ENCODE data around the gene SYNDIG1. TPM values are rescaled to one million over a fixed set of nuclear protein-coding genes. Genes with fewer than 3 reads are reported as not detected.

Gene SYNDIG1
- total RNA-seq, 2 experiments from 2014 or later, result not detected

- Mint-ChIP-seq H3K36me3 (ENCODE audit: low read depth) (no peaks in the 10 kb centered on the region), H3K27ac (no peak overlapping the region), H3K9me3 (ENCODE audit: insufficient read depth) (no peaks in the 10 kb centered on the region), H3K4me3 (no peak overlapping the region), H3K27me3 (ENCODE audit: low read depth) (no peaks in the 10 kb centered on the region), H3K4me1 (ENCODE audit: low read depth) (no peaks in the 10 kb centered on the region)
- no peak for DNase-seq
- ChIA-PET POLR2A (no interaction called here), CTCF (no interaction called here)
- no peak for ATAC-seq
Measured at GRCh38 chr20:24672886-24673677, 203.7 kb downstream of the SYNDIG1 start.

DNA sequence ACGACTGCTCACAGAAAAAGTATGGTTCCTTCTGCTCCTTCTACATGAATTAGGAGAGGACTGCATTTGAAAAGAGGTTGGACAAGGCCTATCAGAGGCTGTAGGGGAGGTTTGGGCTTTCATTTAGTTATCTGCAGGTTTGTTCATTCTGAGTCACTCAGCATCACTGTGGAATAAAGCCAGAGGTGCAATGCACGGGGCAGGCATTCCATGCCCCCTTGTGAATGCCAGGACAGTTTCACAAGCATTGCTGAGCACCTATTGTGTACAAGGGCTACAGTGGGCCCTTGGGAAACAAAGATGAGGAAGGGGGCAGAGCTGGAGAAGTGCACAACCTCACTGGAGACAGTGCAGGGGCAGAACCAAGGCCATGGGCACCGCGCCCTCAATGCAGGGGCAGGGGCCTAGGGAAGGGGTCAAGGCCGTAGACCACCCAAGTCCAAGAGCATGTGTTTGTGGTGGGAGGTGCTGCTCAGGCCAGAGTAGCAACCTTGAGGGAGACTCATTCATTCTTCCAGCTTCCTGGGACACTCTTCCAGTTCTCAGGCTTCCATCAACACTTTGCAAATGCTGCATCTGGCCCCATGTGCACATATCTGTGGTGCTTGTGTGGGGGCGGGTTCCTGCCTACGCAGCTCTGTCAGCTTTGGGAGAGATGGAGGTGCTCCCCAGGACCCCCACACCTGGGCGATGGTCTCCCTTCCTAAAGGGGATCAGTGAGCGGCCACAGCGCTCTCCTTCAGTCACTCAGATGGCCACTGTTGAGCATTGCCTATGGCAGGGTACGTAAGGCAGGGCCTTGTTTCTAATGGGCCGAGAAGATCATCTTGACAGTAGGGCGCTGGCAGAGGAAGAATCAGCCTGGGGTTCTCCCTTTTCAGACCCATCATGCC, 204.5 kb downstream of the SYNDIG1 start:
- H3K27me3 Mint-ChIP-seq (ENCODE audit: low read depth), result no peaks in the 10 kb centered on the region
- no peak overlapping the region for H3K4me3 Mint-ChIP-seq
- POLR2A ChIA-PET, result no interaction called here
- DNase-seq (no peak), ATAC-seq (no peak)
- no peaks in the 10 kb centered on the region for H3K4me1 Mint-ChIP-seq (ENCODE audit: low read depth)
- no peaks in the 10 kb centered on the region for H3K9me3 Mint-ChIP-seq (ENCODE audit: insufficient read depth)
- no peaks in the 10 kb centered on the region for H3K36me3 Mint-ChIP-seq (ENCODE audit: low read depth)
- H3K27ac Mint-ChIP-seq, result no peak overlapping the region
- CTCF ChIA-PET, result no interaction called here

DNA sequence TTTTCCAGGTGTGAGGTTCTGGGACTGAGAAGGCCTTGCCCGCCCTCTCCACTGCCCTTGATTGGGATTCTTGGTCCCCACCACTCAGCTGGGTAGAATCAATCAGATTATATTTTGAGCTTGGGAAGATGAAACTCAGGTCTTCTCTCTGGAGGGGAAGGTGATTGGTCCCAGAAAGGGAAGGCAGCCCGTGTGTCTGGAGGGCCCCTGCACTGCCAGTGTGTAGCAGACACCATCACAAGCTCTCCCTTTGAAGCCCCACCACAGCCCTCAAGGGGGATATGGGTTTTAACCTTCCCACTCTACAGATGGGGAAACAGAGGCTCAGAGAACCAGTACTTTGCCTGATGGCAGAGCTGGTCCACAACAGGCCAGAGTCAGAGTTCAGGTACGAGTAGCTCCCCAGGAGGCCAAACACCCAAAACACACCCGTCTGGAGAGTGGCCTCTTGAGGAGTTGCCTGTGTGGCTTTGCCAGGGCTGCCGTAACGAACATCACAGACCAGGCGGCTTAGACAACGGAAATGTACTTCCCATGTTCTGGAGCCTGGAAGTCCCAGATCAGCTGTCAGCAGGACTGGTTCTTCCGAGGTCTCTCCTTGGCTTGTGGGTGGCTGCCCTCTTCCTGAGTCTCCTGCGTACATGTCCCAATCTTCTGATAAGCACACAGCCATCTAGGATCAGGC, 205.6 kb downstream of the SYNDIG1 start:
- CTCF ChIA-PET, result no interaction called here
- Mint-ChIP-seq H3K27ac (no peak overlapping the region), H3K36me3 (ENCODE audit: low read depth) (no peaks in the 10 kb centered on the region), H3K4me1 (ENCODE audit: low read depth) (no peaks in the 10 kb centered on the region), H3K27me3 (ENCODE audit: low read depth) (no peaks in the 10 kb centered on the region), H3K9me3 (ENCODE audit: insufficient read depth) (no peaks in the 10 kb centered on the region), H3K4me3 (no peak overlapping the region)
- ATAC-seq (no peak), DNase-seq (no peak)
- POLR2A ChIA-PET, result no interaction called here

- no peaks in the 10 kb centered on the region for H3K27me3 Mint-ChIP-seq (ENCODE audit: low read depth)
- no peaks in the 10 kb centered on the region for H3K36me3 Mint-ChIP-seq (ENCODE audit: low read depth)
- ATAC-seq (no peak), DNase-seq (no peak)
- ChIA-PET POLR2A (no interaction called here), CTCF (no interaction called here)
- no peaks in the 10 kb centered on the region for H3K9me3 Mint-ChIP-seq (ENCODE audit: insufficient read depth)
- H3K4me1 Mint-ChIP-seq (ENCODE audit: low read depth), result no peaks in the 10 kb centered on the region
- no peak overlapping the region for H3K4me3 Mint-ChIP-seq
- H3K27ac Mint-ChIP-seq, result no peak overlapping the region
Measured at GRCh38 chr20:24675651-24676352, 206.4 kb downstream of the SYNDIG1 start.

GRCh38 chr20:24676353-24676977, 207.0 kb downstream of the SYNDIG1 start:
- Mint-ChIP-seq H3K9me3 (ENCODE audit: insufficient read depth) (no peaks in the 10 kb centered on the region), H3K4me1 (ENCODE audit: low read depth) (no peaks in the 10 kb centered on the region), H3K27ac (no peak overlapping the region), H3K4me3 (no peak overlapping the region), H3K27me3 (ENCODE audit: low read depth) (no peaks in the 10 kb centered on the region), H3K36me3 (ENCODE audit: low read depth) (no peaks in the 10 kb centered on the region)
- DNase-seq (no peak), ATAC-seq (no peak)
- ChIA-PET POLR2A (no interaction called here), CTCF (no interaction called here)

DNA sequence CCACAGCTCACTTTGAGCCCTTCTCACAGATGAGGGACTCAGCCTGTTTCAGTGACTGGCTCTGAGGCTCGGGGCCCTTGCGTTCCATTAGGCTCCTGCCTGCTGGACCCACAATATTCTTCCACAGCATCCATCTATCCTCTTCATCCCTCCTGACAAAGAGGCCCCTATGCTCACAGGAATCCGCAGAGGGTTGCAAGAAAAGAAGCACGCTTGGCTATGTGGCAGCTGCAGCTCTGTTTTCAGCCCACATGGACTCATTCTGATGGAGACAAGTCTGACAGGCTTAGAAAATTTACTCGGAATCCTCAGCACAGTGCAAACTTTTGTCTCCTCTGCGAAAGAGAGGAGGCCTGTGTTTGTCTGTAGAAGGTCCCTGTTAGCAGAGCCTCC, 207.5 kb downstream of the SYNDIG1 start:
- POLR2A ChIA-PET, result no interaction called here
- no peaks in the 10 kb centered on the region for H3K27me3 Mint-ChIP-seq (ENCODE audit: low read depth)
- DNase-seq (no peak), ATAC-seq (no peak)
- H3K4me3 Mint-ChIP-seq, result no peak overlapping the region
- no peaks in the 10 kb centered on the region for H3K36me3 Mint-ChIP-seq (ENCODE audit: low read depth)
- CTCF ChIA-PET, result no interaction called here
- H3K27ac Mint-ChIP-seq, result no peak overlapping the region
- H3K9me3 Mint-ChIP-seq (ENCODE audit: insufficient read depth), result no peaks in the 10 kb centered on the region
- no peaks in the 10 kb centered on the region for H3K4me1 Mint-ChIP-seq (ENCODE audit: low read depth)

DNA sequence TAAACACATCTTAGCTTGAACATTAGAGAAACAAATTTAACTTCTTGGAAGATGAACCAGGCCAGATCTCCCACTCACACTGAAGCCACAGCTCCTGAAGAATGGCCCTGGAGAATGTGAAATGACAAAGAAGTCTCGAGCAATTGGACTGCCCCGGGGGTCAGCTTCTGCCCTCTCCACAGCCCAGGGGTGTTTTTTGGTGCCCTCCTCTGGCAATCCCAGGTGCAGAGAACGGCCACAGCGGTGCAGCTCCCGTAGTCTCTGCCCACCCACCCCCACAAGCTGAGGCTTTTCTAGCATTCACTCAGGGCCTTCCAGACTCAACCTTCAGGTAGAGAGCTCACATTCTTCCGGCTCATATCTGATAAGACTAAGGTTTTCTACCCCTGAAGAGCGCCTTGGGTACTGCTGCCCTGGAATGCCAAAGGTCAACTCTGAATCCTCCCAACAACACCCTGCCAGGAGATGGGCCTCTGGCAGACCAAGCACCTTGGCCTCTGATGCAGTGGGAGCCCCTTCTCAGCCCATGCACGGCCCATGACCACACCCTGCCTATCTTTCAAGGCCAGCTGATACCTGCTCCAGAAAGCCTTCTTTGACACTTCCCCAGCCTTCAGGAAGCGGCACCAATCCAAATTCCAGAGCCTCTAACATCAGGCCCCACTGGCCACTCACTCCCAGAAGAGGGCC, 208.3 kb downstream of the SYNDIG1 start:
- H3K4me1 Mint-ChIP-seq (ENCODE audit: low read depth), result no peaks in the 10 kb centered on the region

GRCh38 chr20:24678351-24679106, 209.1 kb downstream of the SYNDIG1 start:
- ChIA-PET CTCF (no interaction called here), POLR2A (interaction anchor here (0.6 kb wide), 1 partner anchor 47 kb away, joined by 3 read pairs; no protein-coding TSS in a partner anchor)
- Mint-ChIP-seq H3K9me3 (ENCODE audit: insufficient read depth) (no peaks in the 10 kb centered on the region), H3K27me3 (ENCODE audit: low read depth) (peaks cover 3% of the 10 kb centered on the region), H3K4me3 (no peak overlapping the region), H3K36me3 (ENCODE audit: low read depth) (no peaks in the 10 kb centered on the region), H3K4me1 (ENCODE audit: low read depth) (no peaks in the 10 kb centered on the region), H3K27ac (no peak overlapping the region)
- ATAC-seq, result no peak
- DNase-seq, result no peak

More for the DNA sequence above, 208.3 kb downstream of the SYNDIG1 start:
- no peaks in the 10 kb centered on the region for H3K36me3 Mint-ChIP-seq (ENCODE audit: low read depth)
- no peak for ATAC-seq
- POLR2A ChIA-PET, result no interaction called here
- no peak for DNase-seq
- no peaks in the 10 kb centered on the region for H3K27me3 Mint-ChIP-seq (ENCODE audit: low read depth)
- no peaks in the 10 kb centered on the region for H3K9me3 Mint-ChIP-seq (ENCODE audit: insufficient read depth)
- no peak overlapping the region for H3K27ac Mint-ChIP-seq
- H3K4me3 Mint-ChIP-seq, result no peak overlapping the region
- CTCF ChIA-PET, result no interaction called here

GRCh38 chr20:24679448-24680047, 210.1 kb downstream of the SYNDIG1 start:
- Mint-ChIP-seq H3K4me1 (ENCODE audit: low read depth) (no peaks in the 10 kb centered on the region), H3K4me3 (no peak overlapping the region), H3K27me3 (ENCODE audit: low read depth) (peaks cover 3% of the 10 kb centered on the region), H3K9me3 (ENCODE audit: insufficient read depth) (no peaks in the 10 kb centered on the region), H3K36me3 (ENCODE audit: low read depth) (no peaks in the 10 kb centered on the region), H3K27ac (no peak overlapping the region)
- ATAC-seq (no peak), DNase-seq (no peak)
- ChIA-PET CTCF (no interaction called here), POLR2A (no interaction called here)
